Frontal cortex (tissue), 4 donors: ENCODE results near the gene DMC1. TPM values are rescaled to one million over a fixed set of nuclear protein-coding genes. Genes with fewer than 3 reads are reported as not detected.
"Not testable (repeated sequence)": the region's sequence is repeated elsewhere in the genome, so short reads cannot be mapped to it uniquely, and the experiment has no call there.

ENCODE experiments used
- DNase-seq, 2 donors: peaks; one replicate each; pipeline ENCODE4 v3.0.0; 2012; ENCODE audit warnings: low spot score in 2 of 2
- FAIRE-seq: peaks from 2 replicates; lab custom pipeline; 2012; peaks lifted over from hg19 to GRCh38; lab: Jason Lieb, UNC
- total RNA-seq: library from RNA; depleted of rRNA; stranded (reverse); fragments of >200 nt; gene quantifications from one replicate; pipeline ENCODE4 v1.2.3, GENCODE V29; 2014
- donor health status: control.
- donor health status: control.
- donor health status: control.

DMC1 gene
- total RNA-seq, 1 donor from 2014 or later: 4.5 TPM

- no peak for DNase-seq
- FAIRE-seq: no peak
These were observed 90.7 kb downstream of the DMC1 start for GRCh38 chr22:38479096-38479837.

- FAIRE-seq (no peak), DNase-seq (no peak)
These were observed 92.4 kb downstream of the DMC1 start for GRCh38 chr22:38477585-38477984.

GRCh38 chr22:38474003-38474607 lies 95.9 kb downstream of the DMC1 start:
- DNase-seq: no peak
- FAIRE-seq: no peak

GRCh38 chr22:38471237-38471636 lies 98.7 kb downstream of the DMC1 start:
- no peak for DNase-seq
- no peak for FAIRE-seq

GRCh38 chr22:38470179-38470578 lies 99.8 kb downstream of the DMC1 start:
- not testable (repeated sequence) for DNase-seq, FAIRE-seq

GRCh38 chr22:38469306-38469781 lies 100.6 kb downstream of the DMC1 start:
- no peak for FAIRE-seq
- DNase-seq: no peak

Other genes with a start within 250 kb of the DMC1 start
- 12.2 TPM for gene KCNJ4, start 115.0 kb downstream of the DMC1 start, total RNA-seq
- 1.2 TPM for gene KDELR3, start 102.1 kb downstream of the DMC1 start, total RNA-seq
- gene DDX17, start 63.9 kb downstream of the DMC1 start, total RNA-seq: 662 TPM
- gene FAM227A, start 86.2 kb upstream of the DMC1 start, total RNA-seq: 4.9 TPM
- gene CBY1, start 86.5 kb upstream of the DMC1 start, total RNA-seq: 18.3 TPM
- 66.4 TPM for gene TOMM22, start 111.8 kb upstream of the DMC1 start, total RNA-seq
- 54.6 TPM for gene JOSD1, start 130.8 kb upstream of the DMC1 start, total RNA-seq
- gene GTPBP1, start 135.8 kb upstream of the DMC1 start, total RNA-seq: 34.6 TPM
- gene SUN2, start 185.8 kb upstream of the DMC1 start, total RNA-seq: 78.7 TPM
- gene DNAL4, start 224.0 kb upstream of the DMC1 start, total RNA-seq: 16.7 TPM